Measurements from ENCODE around the gene UACA.

UACA gene

GRCh38 chr15:70726753-70727152, 36.6 kb downstream of the UACA start:
- Histone ChIP-seq H3K4me1 (ENCODE audit: control insufficient read depth, insufficient read depth, low read length) (no peaks in the 10 kb centered on the region), H3K9me3 (ENCODE audit: control insufficient read depth, insufficient read depth, low read length) (no peaks in the 10 kb centered on the region), H3K4me3 (ENCODE audit: low read length) (no peak overlapping the region), H3K27ac (ENCODE audit: low read length) (no peak overlapping the region), H3K36me3 (ENCODE audit: control insufficient read depth, insufficient read depth, low read length) (no peaks in the 10 kb centered on the region), H3K27me3 (ENCODE audit: control insufficient read depth, insufficient read depth, low read length) (no peaks in the 10 kb centered on the region)
- no CpG with 5 or more reads among the region's 1 CpG for WGBS (ENCODE audit: insufficient coverage, insufficient read length)
- DNase-seq (ENCODE audit: low read depth, low spot score): no peak

GRCh38 chr15:70723927-70724326, 39.4 kb downstream of the UACA start:
- no peaks in the 10 kb centered on the region for H3K4me1 ChIP-seq (ENCODE audit: control insufficient read depth, insufficient read depth, low read length)
- no peak for DNase-seq (ENCODE audit: low read depth, low spot score)
- no peak overlapping the region for H3K4me3 ChIP-seq (ENCODE audit: low read length)
- no CpG with 5 or more reads among the region's 2 CpGs for WGBS (ENCODE audit: insufficient coverage, insufficient read length)
- no peaks in the 10 kb centered on the region for H3K36me3 ChIP-seq (ENCODE audit: control insufficient read depth, insufficient read depth, low read length)
- no peak overlapping the region for H3K27ac ChIP-seq (ENCODE audit: low read length)
- H3K9me3 ChIP-seq (ENCODE audit: control insufficient read depth, insufficient read depth, low read length): no peaks in the 10 kb centered on the region
- no peaks in the 10 kb centered on the region for H3K27me3 ChIP-seq (ENCODE audit: control insufficient read depth, insufficient read depth, low read length)

GRCh38 chr15:70723122-70723422, 40.3 kb downstream of the UACA start:
- Histone ChIP-seq H3K36me3 (ENCODE audit: control insufficient read depth, insufficient read depth, low read length) (no peaks in the 10 kb centered on the region), H3K4me1 (ENCODE audit: control insufficient read depth, insufficient read depth, low read length) (no peaks in the 10 kb centered on the region), H3K27me3 (ENCODE audit: control insufficient read depth, insufficient read depth, low read length) (no peaks in the 10 kb centered on the region), H3K27ac (ENCODE audit: low read length) (no peak overlapping the region), H3K9me3 (ENCODE audit: control insufficient read depth, insufficient read depth, low read length) (no peaks in the 10 kb centered on the region), H3K4me3 (ENCODE audit: low read length) (no peak overlapping the region)
- DNase-seq (ENCODE audit: low read depth, low spot score): no peak
- WGBS (ENCODE audit: insufficient coverage, insufficient read length): no CpG with 5 or more reads among the region's 5 CpGs

- Histone ChIP-seq H3K4me1 (ENCODE audit: control insufficient read depth, insufficient read depth, low read length) (no peaks in the 10 kb centered on the region), H3K27ac (ENCODE audit: low read length) (no peak overlapping the region), H3K36me3 (ENCODE audit: control insufficient read depth, insufficient read depth, low read length) (no peaks in the 10 kb centered on the region), H3K4me3 (ENCODE audit: low read length) (no peak overlapping the region), H3K9me3 (ENCODE audit: control insufficient read depth, insufficient read depth, low read length) (no peaks in the 10 kb centered on the region), H3K27me3 (ENCODE audit: control insufficient read depth, insufficient read depth, low read length) (no peaks in the 10 kb centered on the region)
- no peak for DNase-seq (ENCODE audit: low read depth, low spot score)
- no CpG with 5 or more reads among the region's 3 CpGs for WGBS (ENCODE audit: insufficient coverage, insufficient read length)
Measured at GRCh38 chr15:70722266-70723121, 40.9 kb downstream of the UACA start.

GRCh38 chr15:70720228-70721016, 42.9 kb downstream of the UACA start:
- Histone ChIP-seq H3K36me3 (ENCODE audit: control insufficient read depth, insufficient read depth, low read length) (no peaks in the 10 kb centered on the region), H3K9me3 (ENCODE audit: control insufficient read depth, insufficient read depth, low read length) (no peaks in the 10 kb centered on the region), H3K4me1 (ENCODE audit: control insufficient read depth, insufficient read depth, low read length) (no peaks in the 10 kb centered on the region), H3K4me3 (ENCODE audit: low read length) (no peak overlapping the region), H3K27me3 (ENCODE audit: control insufficient read depth, insufficient read depth, low read length) (no peaks in the 10 kb centered on the region), H3K27ac (ENCODE audit: low read length) (no peak overlapping the region)
- WGBS (ENCODE audit: insufficient coverage, insufficient read length): no CpG with 5 or more reads among the region's 3 CpGs
- DNase-seq (ENCODE audit: low read depth, low spot score): no peak

- H3K36me3 ChIP-seq (ENCODE audit: control insufficient read depth, insufficient read depth, low read length): no peaks in the 10 kb centered on the region
- no peak overlapping the region for H3K4me3 ChIP-seq (ENCODE audit: low read length)
- no peaks in the 10 kb centered on the region for H3K4me1 ChIP-seq (ENCODE audit: control insufficient read depth, insufficient read depth, low read length)
- no peaks in the 10 kb centered on the region for H3K9me3 ChIP-seq (ENCODE audit: control insufficient read depth, insufficient read depth, low read length)
- DNase-seq (ENCODE audit: low read depth, low spot score): no peak
- no peak overlapping the region for H3K27ac ChIP-seq (ENCODE audit: low read length)
- H3K27me3 ChIP-seq (ENCODE audit: control insufficient read depth, insufficient read depth, low read length): no peaks in the 10 kb centered on the region
Measured at GRCh38 chr15:70717237-70717793, 46.0 kb downstream of the UACA start.

GRCh38 chr15:70715840-70716485, 47.4 kb downstream of the UACA start:
- Histone ChIP-seq H3K4me3 (ENCODE audit: low read length) (no peak overlapping the region), H3K27me3 (ENCODE audit: control insufficient read depth, insufficient read depth, low read length) (no peaks in the 10 kb centered on the region), H3K27ac (ENCODE audit: low read length) (no peak overlapping the region), H3K36me3 (ENCODE audit: control insufficient read depth, insufficient read depth, low read length) (no peaks in the 10 kb centered on the region), H3K9me3 (ENCODE audit: control insufficient read depth, insufficient read depth, low read length) (no peaks in the 10 kb centered on the region), H3K4me1 (ENCODE audit: control insufficient read depth, insufficient read depth, low read length) (no peaks in the 10 kb centered on the region)
- DNase-seq (ENCODE audit: low read depth, low spot score): no peak
- no CpG with 5 or more reads among the region's 6 CpGs for WGBS (ENCODE audit: insufficient coverage, insufficient read length)

- Histone ChIP-seq H3K27ac (ENCODE audit: low read length) (no peak overlapping the region), H3K4me1 (ENCODE audit: control insufficient read depth, insufficient read depth, low read length) (peaks cover 4% of the 10 kb centered on the region; the same call in 1 of the 2 replicates), H3K27me3 (ENCODE audit: control insufficient read depth, insufficient read depth, low read length) (no peaks in the 10 kb centered on the region), H3K4me3 (ENCODE audit: low read length) (no peak overlapping the region), H3K9me3 (ENCODE audit: control insufficient read depth, insufficient read depth, low read length) (no peaks in the 10 kb centered on the region), H3K36me3 (ENCODE audit: control insufficient read depth, insufficient read depth, low read length) (no peaks in the 10 kb centered on the region)
- DNase-seq (ENCODE audit: low read depth, low spot score): no peak
- no CpG with 5 or more reads among the region's 3 CpGs for WGBS (ENCODE audit: insufficient coverage, insufficient read length)
Measured at GRCh38 chr15:70714565-70714964, 48.8 kb downstream of the UACA start.

- H3K4me3 ChIP-seq (ENCODE audit: low read length): no peak overlapping the region
- H3K9me3 ChIP-seq (ENCODE audit: control insufficient read depth, insufficient read depth, low read length): no peaks in the 10 kb centered on the region
- H3K36me3 ChIP-seq (ENCODE audit: control insufficient read depth, insufficient read depth, low read length): no peaks in the 10 kb centered on the region
- peaks cover 4% of the 10 kb centered on the region; the same call in 1 of the 2 replicates for H3K4me1 ChIP-seq (ENCODE audit: control insufficient read depth, insufficient read depth, low read length)
- H3K27me3 ChIP-seq (ENCODE audit: control insufficient read depth, insufficient read depth, low read length): no peaks in the 10 kb centered on the region
- no peak for DNase-seq (ENCODE audit: low read depth, low spot score)
- H3K27ac ChIP-seq (ENCODE audit: low read length): no peak overlapping the region
- no CpG with 5 or more reads among the region's 2 CpGs for WGBS (ENCODE audit: insufficient coverage, insufficient read length)
Measured at GRCh38 chr15:70714015-70714414, 49.3 kb downstream of the UACA start.

GRCh38 chr15:70712271-70712670, 51.1 kb downstream of the UACA start:
- Histone ChIP-seq H3K27ac (ENCODE audit: low read length) (no peak overlapping the region), H3K36me3 (ENCODE audit: control insufficient read depth, insufficient read depth, low read length) (no peaks in the 10 kb centered on the region), H3K27me3 (ENCODE audit: control insufficient read depth, insufficient read depth, low read length) (no peaks in the 10 kb centered on the region), H3K4me1 (ENCODE audit: control insufficient read depth, insufficient read depth, low read length) (peaks cover 4% of the 10 kb centered on the region; the same call in 1 of the 2 replicates), H3K9me3 (ENCODE audit: control insufficient read depth, insufficient read depth, low read length) (no peaks in the 10 kb centered on the region), H3K4me3 (ENCODE audit: low read length) (no peak overlapping the region)
- no peak for DNase-seq (ENCODE audit: low read depth, low spot score)
- WGBS (ENCODE audit: insufficient coverage, insufficient read length): no CpG with 5 or more reads among the region's 3 CpGs
